ENCODE measurements around the gene NCOA4.
"Not testable (repeated sequence)": the region's sequence is repeated elsewhere in the genome, so short reads cannot be mapped to it uniquely, and the experiment has no call there.

The NCOA4 gene

GRCh38 chr10:45978554-45978953, 51.9 kb downstream of the NCOA4 start:
- DNase-seq = not testable (repeated sequence)

- not testable (repeated sequence) for DNase-seq
Observed at GRCh38 chr10:45974041-45974440, 56.4 kb downstream of the NCOA4 start.

- not testable (repeated sequence) for DNase-seq
Observed at GRCh38 chr10:45972813-45973169, 57.6 kb downstream of the NCOA4 start.

- peak; percentile 92 for DNase-seq
Observed at GRCh38 chr10:45972106-45972812, 58.2 kb downstream of the NCOA4 start, which contains the start of gene TIMM23. Gene TIMM23, plus strand, starts transcription at chr10:45972489. Its CDS starts 136 bp downstream, at chr10:45972625.

GRCh38 chr10:45971742-45972105, 58.7 kb downstream of the NCOA4 start:
- not testable (repeated sequence) for DNase-seq

- DNase-seq = not testable (repeated sequence)
Observed at GRCh38 chr10:45971019-45971418, 59.4 kb downstream of the NCOA4 start.

GRCh38 chr10:45962686-45963452, 67.6 kb downstream of the NCOA4 start:
- DNase-seq = not testable (repeated sequence)

- not testable (repeated sequence) for DNase-seq
Observed at GRCh38 chr10:45957928-45958327, 72.5 kb downstream of the NCOA4 start.

- DNase-seq = not testable (repeated sequence)
Observed at GRCh38 chr10:45956634-45957033, 73.8 kb downstream of the NCOA4 start.
